Endothelial cell of umbilical vein (primary cell): Measurements from ENCODE around the gene ACAT1. TPM values are rescaled to one million over a fixed set of nuclear protein-coding genes. Genes with fewer than 3 reads are reported as not detected.

Experiments used
- BruUV-seq: library from RNA; stranded (reverse); fragments of 400-500 nt; replicated peaks from 2 replicates; lab custom pipeline; 2021; lab: Mats Ljungman, UMichigan
- CTCF ChIA-PET: fragments of 300-600, 350-600 bp; sonication (Branson Sonifier 250); formaldehyde crosslinking; loops from one replicate; lab custom pipeline; 2021; ENCODE audit warnings: antibody characterized with exemption, inconsistent platforms; lab: Charles Lee
- POLR2A ChIA-PET: fragments of 300-600, 350-600 bp; sonication (Branson Sonifier 250); formaldehyde crosslinking; loops from one replicate; lab custom pipeline; 2021; ENCODE audit warnings: antibody characterized with exemption, inconsistent platforms; lab: Charles Lee
- DNase-seq: peaks from one replicate; pipeline ENCODE4 v3.0.0-alpha.2; 2011; ENCODE audit warnings: low read depth, low spot score
- FAIRE-seq: peaks from 2 replicates; lab custom pipeline; 2011; peaks lifted over from hg19 to GRCh38; lab: Jason Lieb, UNC
- H2AFZ ChIP-seq: 2 replicates; pipeline ENCODE4 v1.6.0; 2012; ENCODE audit warnings: low read depth, low read length, control low read depth, inconsistent platforms
- H3K27ac ChIP-seq: 2 replicates; pipeline ENCODE4 v1.5.1; 2011; ENCODE audit warnings: low read depth, mild to moderate bottlenecking, control low read depth, low read length, moderate library complexity; ENCODE audit not compliant: insufficient read depth
- H3K27me3 ChIP-seq, 2 experiments: 2 replicates each; pipeline versions ENCODE4 v1.6.0 to v1.6.1; 2011; ENCODE audit warnings: low read length in 2 of 2, mixed read lengths in 1 of 2; ENCODE audit not compliant: control insufficient read depth in 2 of 2, insufficient read depth in 2 of 2
- H3K36me3 ChIP-seq, 2 experiments: 2 replicates in 1 of 2; 3 replicates in 1 of 2; pipeline ENCODE4 v1.5.1; 2011; ENCODE audit warnings: low read length in 2 of 2, mild to moderate bottlenecking in 1 of 2, moderate library complexity in 1 of 2; ENCODE audit not compliant: control insufficient read depth in 2 of 2, insufficient read depth in 2 of 2; ENCODE audit errors: extremely low read depth in 1 of 2
- H3K4me1 ChIP-seq: 3 replicates; pipeline ENCODE4 v1.5.1; 2011; ENCODE audit warnings: mild to moderate bottlenecking, low read length; ENCODE audit not compliant: control insufficient read depth, insufficient read depth; ENCODE audit errors: extremely low read depth
- H3K4me2 ChIP-seq: 2 replicates; pipeline ENCODE4 v1.6.1; 2011; ENCODE audit warnings: low read length, control low read depth, mixed read lengths; ENCODE audit not compliant: insufficient read depth
- H3K4me3 ChIP-seq, 3 experiments: fragments of 200-600 bp in 1 of 3; sonication (generic), shearing (Covaris generic) in 1 of 3; replicated peaks in 1 of 3; 2 replicates each; pipeline ENCODE4 v1.5.1; 2011 to 2016; ENCODE audit warnings: control low read depth in 3 of 3, low read length in 3 of 3, mild to moderate bottlenecking in 2 of 3, inconsistent platforms in 1 of 3, low read depth in 1 of 3, moderate library complexity in 1 of 3; ENCODE audit not compliant: insufficient read depth in 1 of 3
- H3K79me2 ChIP-seq: 2 replicates; pipeline ENCODE4 v1.6.0; 2012; ENCODE audit warnings: low read length, inconsistent platforms; ENCODE audit not compliant: control insufficient read depth, insufficient read depth
- H3K9ac ChIP-seq: replicated peaks from 2 replicates; pipeline ENCODE3; 2011; ENCODE audit warnings: low read length, control low read depth; ENCODE audit not compliant: insufficient read depth; ENCODE audit errors: extremely low read depth
- H3K9me1 ChIP-seq: replicated peaks from 3 replicates; pipeline ENCODE4 v1.6.0; 2011; ENCODE audit warnings: mild to moderate bottlenecking, low read length; ENCODE audit not compliant: control insufficient read depth, insufficient read depth; ENCODE audit errors: extremely low read depth
- H3K9me3 ChIP-seq: replicated peaks from 2 replicates; pipeline ENCODE4 v1.5.1; 2012; ENCODE audit warnings: low read length, inconsistent platforms; ENCODE audit not compliant: control insufficient read depth, insufficient read depth
- H4K20me1 ChIP-seq: replicated peaks from 2 replicates; pipeline ENCODE3; 2011; ENCODE audit warnings: mild to moderate bottlenecking, low read length; ENCODE audit not compliant: control insufficient read depth, insufficient read depth; ENCODE audit errors: extremely low read depth
- CTCF ChIP-seq, 2 donors: IDR thresholded peaks; 1 replicate in 1 of 2; 2 replicates in 1 of 2; pipeline ENCODE4 v1.5.1; 2011; ENCODE audit warnings: low read length in 2 of 2, mild to moderate bottlenecking in 2 of 2, moderate library complexity in 2 of 2, control low read depth in 1 of 2, inconsistent platforms in 1 of 2, low read depth in 1 of 2; ENCODE audit not compliant: insufficient read depth in 1 of 2; ENCODE audit errors: extremely low read depth in 1 of 2
- EZH2 ChIP-seq: IDR thresholded peaks from 2 replicates; pipeline ENCODE4 v1.6.1; 2012; ENCODE audit warnings: borderline replicate concordance, low read depth, mild to moderate bottlenecking, moderate library complexity, low read length, inconsistent platforms; ENCODE audit not compliant: severe bottlenecking
- FOS ChIP-seq: IDR thresholded peaks from 2 replicates; pipeline ENCODE4 v1.6.1; 2011; ENCODE audit warnings: mild to moderate bottlenecking, low read length, moderate library complexity, borderline replicate concordance; ENCODE audit not compliant: insufficient read depth
- GATA2 ChIP-seq: IDR thresholded peaks from 2 replicates; pipeline ENCODE4 v1.7.0; 2011; ENCODE audit warnings: low read depth, mild to moderate bottlenecking, moderate library complexity, mixed read lengths, low read length; ENCODE audit not compliant: insufficient read length, insufficient read depth
- JUN ChIP-seq: IDR thresholded peaks from 2 replicates; pipeline ENCODE4 v1.6.1; 2011; ENCODE audit warnings: borderline replicate concordance, low read depth; ENCODE audit not compliant: insufficient read length, insufficient read depth
- MAX ChIP-seq: IDR thresholded peaks from 2 replicates; pipeline ENCODE4 v1.6.1; 2011; ENCODE audit not compliant: insufficient read depth, insufficient read length
- MYC ChIP-seq: IDR thresholded peaks from one replicate; pipeline ENCODE4 v1.6.1; 2011; ENCODE audit warnings: mild to moderate bottlenecking, low read depth, low read length
- POLR2A ChIP-seq: IDR thresholded peaks from 2 replicates; pipeline ENCODE4 v1.6.1; 2012; ENCODE audit warnings: low read depth, mild to moderate bottlenecking, control low read depth, low read length
- POLR2AphosphoS5 ChIP-seq: IDR thresholded peaks from 2 replicates; pipeline ENCODE4 v1.6.1; 2012; ENCODE audit warnings: low read depth, mild to moderate bottlenecking, control low read depth, low read length, moderate library complexity; ENCODE audit not compliant: insufficient read depth
- dilution Hi-C: fragments of 300-500 bp; cut with MboI; formaldehyde crosslinking; loops from one replicate; pipeline ENCODE4 v1.15.0; 2019; ENCODE audit warnings: low sequenced_read_pairs; ENCODE audit not compliant: extremely low pct_ligation_motif_present
- intact Hi-C: fragments of 100-400 bp; cut with micrococcal nuclease; formaldehyde crosslinking; loops from one replicate; pipeline ENCODE4 v1.10.0; 2022
- polyA plus RNA-seq, 4 experiments: library from polyadenylated mRNA; depleted of rRNA in 3 of 4; stranded (reverse) in 3 of 4; unstranded in 1 of 4; fragments of >200 nt; gene quantifications; 2 replicates each; pipeline versions ENCODE4 v1.2.1 to v1.2.3, GENCODE V29; 2011 to 2012; ENCODE audit warnings: missing spikeins in 1 of 4
- total RNA-seq: library from RNA; stranded (reverse); gene quantifications from 2 replicates; pipeline ENCODE4 v1.2.3, GENCODE V29; 2021

Gene ACAT1
- total and polyA plus RNA-seq, 2 donors (not counting 3 experiments of a cell fraction or from before 2014, with no cell fraction given), result 36.8 to 59.9 TPM

DNA sequence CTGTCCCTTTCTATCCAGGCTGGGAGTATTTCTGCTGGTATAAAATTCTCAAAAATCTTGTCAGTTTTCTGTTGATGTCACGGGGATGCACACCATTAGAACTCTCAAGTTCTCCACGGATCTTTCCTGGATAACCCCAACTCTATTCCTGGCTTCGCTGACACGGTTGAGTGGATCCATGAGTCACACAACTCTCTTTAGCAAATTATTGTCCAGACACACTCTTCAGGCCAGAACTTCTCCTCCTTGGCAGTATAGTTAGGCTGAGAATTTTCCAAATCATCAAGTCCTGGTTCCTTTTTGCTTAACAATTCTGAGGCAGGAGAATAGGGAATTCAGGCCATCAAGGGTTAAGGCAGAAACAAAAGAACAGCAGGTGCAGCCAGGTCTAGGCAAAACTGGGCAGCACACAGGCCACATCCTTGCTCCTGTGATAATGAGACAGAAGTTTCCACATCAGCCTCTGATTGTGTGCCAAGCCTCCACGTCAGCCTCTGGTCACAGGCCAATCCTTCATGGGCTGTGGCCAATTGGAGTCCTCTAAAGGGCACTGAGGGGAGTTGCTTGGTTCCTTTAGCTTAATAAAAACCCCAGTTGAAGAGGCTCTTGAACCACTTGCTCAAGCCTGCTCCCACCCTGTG is 5.7 kb upstream of the ACAT1 start:
- Histone ChIP-seq H4K20me1 (no peaks in the 10 kb centered on the region), H3K9ac (no peak overlapping the region), H3K9me3 (no peaks in the 10 kb centered on the region), H3K27me3 (no peaks in the 10 kb centered on the region), H3K27ac (no peak overlapping the region), H3K4me2 (no peak overlapping the region), H3K79me2 (no peaks in the 10 kb centered on the region), H3K4me1 (no peaks in the 10 kb centered on the region), H3K4me3 (no peak overlapping the region), H3K36me3 (no peaks in the 10 kb centered on the region), H3K9me1 (no peaks in the 10 kb centered on the region), H2AFZ (no peak overlapping the region)
- DNase-seq (peak; percentile 93), FAIRE-seq (peak; percentile 80)
- intact Hi-C loops, result loop anchor here (10.0 kb wide), 1 partner anchor 1579 kb away; no protein-coding TSS in a partner anchor
- ChIA-PET CTCF (interaction anchor here (0.9 to 1.0 kb wide), 2 partner anchors 15 to 533 kb away, joined by 3 to 5 read pairs; no protein-coding TSS in a partner anchor), POLR2A (no interaction called here)
- no TSS peak for BruUV-seq
- dilution Hi-C loops, result no loop called here
- TF ChIP-seq EZH2 (no peak), GATA2 (no peak), MYC (no peak), JUN (no peak), CTCF (IDR thresholded peaks at IDR 0.05; ENCODE audit: extremely low read depth in 1 of 2, insufficient read depth in 1 of 2, low read depth in 1 of 2, low read length in 2 of 2) (no peak), POLR2AphosphoS5 (peak; percentile 15), MAX (no peak), FOS (no peak), POLR2A (no peak)
